GM23338 (cell line): ENCODE measurements around the gene FAM32A. TPM values are rescaled to one million over a fixed set of nuclear protein-coding genes. Genes with fewer than 3 reads are reported as not detected.

Experiments used
- ATAC-seq: fragments of 200-7000 bp; cut with Tn5 transposase; 3 replicates; pipeline ENCODE4 v1.9.1; 2020
- DNase-seq: peaks from one replicate; pipeline ENCODE4 v3.0.0-alpha.2; 2015; ENCODE audit warnings: low spot score
- H2AFZ ChIP-seq: fragments of 200-600 bp; sonication (generic); 2 replicates; pipeline ENCODE4 v1.8.0; 2016; ENCODE audit warnings: antibody characterized with exemption, mild to moderate bottlenecking, moderate library complexity
- H3F3A ChIP-seq: fragments of 200-600 bp; sonication (generic); replicated peaks from 2 replicates; pipeline ENCODE4 v1.8.0; 2017; ENCODE audit warnings: antibody characterized with exemption, mixed run types, low read depth
- H3K27ac ChIP-seq: fragments of 200-600 bp; sonication (generic); 2 replicates; pipeline ENCODE4 v1.6.1; 2016; ENCODE audit warnings: low read depth
- H3K27me3 ChIP-seq: fragments of 200-600 bp; sonication (generic); 2 replicates; pipeline ENCODE4 v1.8.0; 2016; ENCODE audit warnings: mild to moderate bottlenecking, mixed run types, moderate library complexity; ENCODE audit not compliant: insufficient read depth
- H3K36me3 ChIP-seq: fragments of 200-600 bp; sonication (generic); 2 replicates; pipeline ENCODE4 v1.8.0; 2016; ENCODE audit warnings: mild to moderate bottlenecking; ENCODE audit not compliant: insufficient read depth
- H3K4me1 ChIP-seq: fragments of 200-600 bp; sonication (generic); 2 replicates; pipeline ENCODE4 v1.8.0; 2016; ENCODE audit warnings: mild to moderate bottlenecking, moderate library complexity; ENCODE audit not compliant: insufficient read depth
- H3K4me2 ChIP-seq: fragments of 200-600 bp; sonication (generic); 2 replicates; pipeline ENCODE4 v1.7.1; 2017; ENCODE audit warnings: mixed run types
- H3K4me3 ChIP-seq: fragments of 200-600 bp; sonication (generic); 2 replicates; pipeline ENCODE4 v1.6.1; 2016; ENCODE audit warnings: mixed run types
- H3K79me2 ChIP-seq: fragments of 200-600 bp; sonication (generic); replicated peaks from 2 replicates; pipeline ENCODE4 v1.8.0; 2017; ENCODE audit warnings: mild to moderate bottlenecking; ENCODE audit not compliant: insufficient read depth
- H3K9me2 ChIP-seq: fragments of 200-600 bp; sonication (generic); 2 replicates; pipeline ENCODE4 v1.8.0; 2017; ENCODE audit not compliant: insufficient read depth
- H4K20me1 ChIP-seq: fragments of 200-600 bp; sonication (generic); replicated peaks from 2 replicates; pipeline ENCODE4 v1.8.0; 2017; ENCODE audit warnings: mild to moderate bottlenecking; ENCODE audit not compliant: insufficient read depth
- H3K27ac Mint-ChIP-seq: 2 replicates; pipeline ENCODE4 v1.8.0; 2020; ENCODE audit warnings: inconsistent platforms, mild to moderate bottlenecking, moderate library complexity, mixed read lengths
- H3K27me3 Mint-ChIP-seq: 3 replicates; pipeline ENCODE4 v1.8.0; 2022; ENCODE audit warnings: low read depth, mild to moderate bottlenecking, moderate library complexity, mixed read lengths, inconsistent platforms; ENCODE audit not compliant: insufficient read depth, poor library complexity
- H3K36me3 Mint-ChIP-seq: 3 replicates; pipeline ENCODE4 v1.8.0; 2021; ENCODE audit warnings: low read depth, mild to moderate bottlenecking, inconsistent platforms, moderate library complexity, mixed read lengths
- H3K4me1 Mint-ChIP-seq: 3 replicates; pipeline ENCODE4 v1.8.0; 2020; ENCODE audit warnings: mild to moderate bottlenecking, inconsistent platforms, mixed read lengths
- H3K4me3 Mint-ChIP-seq: 3 replicates; pipeline ENCODE4 v1.8.0; 2021; ENCODE audit warnings: moderate library complexity, mild to moderate bottlenecking, inconsistent platforms, mixed read lengths
- H3K9me3 Mint-ChIP-seq: 3 replicates; pipeline ENCODE4 v1.8.0; 2020; ENCODE audit warnings: moderate library complexity, mild to moderate bottlenecking, inconsistent platforms, mixed read lengths
- CREB1 ChIP-seq: fragments of 250-450 bp; sonication (Bioruptor Pico); IDR thresholded peaks from 2 replicates; pipeline ENCODE4 v1.5.0; 2020; ENCODE audit warnings: low read depth, mild to moderate bottlenecking, moderate library complexity
- CTCF ChIP-seq, 2 experiments: fragments of 200-600 bp in 1 of 2; sonication (generic) in 1 of 2; conservative IDR thresholded peaks; 2 replicates each; pipeline versions ENCODE4 v1.5.1 to v1.6.1; 2016 to 2017; ENCODE audit warnings: antibody characterized with exemption in 2 of 2, low read depth in 2 of 2, mild to moderate bottlenecking in 2 of 2, moderate library complexity in 1 of 2
- EZH2phosphoT487 ChIP-seq: fragments of 200-600 bp; sonication (generic); IDR thresholded peaks from one replicate; pipeline ENCODE4 v1.8.1; 2018; ENCODE audit warnings: antibody characterized with exemption; ENCODE audit not compliant: unreplicated experiment
- NANOG ChIP-seq: IDR thresholded peaks from 2 replicates; pipeline ENCODE4 v1.6.1; 2016; ENCODE audit warnings: antibody characterized with exemption, borderline replicate concordance
- ZNF114 ChIP-seq: fragments of 250-450 bp; sonication (Bioruptor Pico); IDR thresholded peaks from 2 replicates; pipeline ENCODE4 v1.5.0; 2020; ENCODE audit warnings: mild to moderate bottlenecking, moderate library complexity
- ZNF331 ChIP-seq: fragments of 250-450 bp; sonication (Bioruptor Pico); IDR thresholded peaks from 2 replicates; pipeline ENCODE4 v1.5.0; 2020; ENCODE audit warnings: low read depth, mild to moderate bottlenecking, moderate library complexity
- ZNF462 ChIP-seq: fragments of 250-450 bp; sonication (Bioruptor Pico); IDR thresholded peaks from 2 replicates; pipeline ENCODE4 v1.5.0; 2020; ENCODE audit warnings: mild to moderate bottlenecking, moderate library complexity
- polyA plus RNA-seq: library from polyadenylated mRNA; unstranded; fragments of >200 nt; fragmentation: Nextera tagmentation; extraction: Ambion mirVana; gene quantifications from 2 replicates; pipeline ENCODE4 v1.2.1, GENCODE V29; 2016
- total RNA-seq: library from RNA; depleted of rRNA; stranded (reverse); fragments of >200 nt; shearing (Covaris generic); gene quantifications from 2 replicates; pipeline ENCODE4 v1.2.3, GENCODE V29; 2014

FAM32A gene
- total and polyA plus RNA-seq, 2 experiments from 2014 or later: 58.2 to 67.3 TPM

GRCh38 chr19:16136185-16136999 lies 48.8 kb upstream of the FAM32A start (continued):
- TF ChIP-seq ZNF462 (no peak), CREB1 (no peak), ZNF331 (CRISPR knock-in tag) (no peak), NANOG (no peak), CTCF (conservative IDR thresholded peaks at IDR 0.05; ENCODE audit: low read depth in 2 of 2) (no peak)

GRCh38 chr19:16139752-16140151 lies 45.5 kb upstream of the FAM32A start:
- no peaks in the 10 kb centered on the region for H3K79me2 ChIP-seq
- H3K4me3 ChIP-seq: no peak overlapping the region
- DNase-seq (no peak), ATAC-seq (no peak)
- peaks cover 6% of the 10 kb centered on the region; the same call in 1 of the 2 replicates for H3K4me1 ChIP-seq
- H3K9me2 ChIP-seq: no peaks in the 10 kb centered on the region
- H4K20me1 ChIP-seq: no peaks in the 10 kb centered on the region
- peaks cover 10% of the 10 kb centered on the region for H3K27me3 Mint-ChIP-seq
- H3F3A ChIP-seq: 0 out of 2 replicates have a peak, but pooled peaks cover 5% of the 10 kb centered on the region
- H3K27ac Mint-ChIP-seq: no peak overlapping the region
- H2AFZ ChIP-seq: no peak overlapping the region
- peaks cover 12% of the 10 kb centered on the region; the same call in 2 of the 3 replicates for H3K4me1 Mint-ChIP-seq
- H3K27me3 ChIP-seq: no peaks in the 10 kb centered on the region
- H3K9me3 Mint-ChIP-seq: peaks cover 2% of the 10 kb centered on the region
- no peak overlapping the region for H3K4me2 ChIP-seq
- no peaks in the 10 kb centered on the region; the same call in 2 of the 3 replicates for H3K36me3 Mint-ChIP-seq
- H3K4me3 Mint-ChIP-seq: no peak overlapping the region
- H3K36me3 ChIP-seq: no peaks in the 10 kb centered on the region
- H3K27ac ChIP-seq: no peak overlapping the region
- TF ChIP-seq ZNF114 (CRISPR knock-in tag) (no peak), ZNF462 (no peak), EZH2phosphoT487 (no peak)
